GM21723 (cell line): ENCODE data around the gene EPB41.
"Not testable (repeated sequence)": the region's sequence is repeated elsewhere in the genome, so short reads cannot be mapped to it uniquely, and the experiment has no call there.

ENCODE experiments used
- ATAC-seq: cut with Tn5 transposase; IDR thresholded peaks from one replicate; pipeline ENCODE4 v1.9.1; 2021; ENCODE audit warnings: mild to moderate bottlenecking, moderate library complexity; ENCODE audit not compliant: unreplicated experiment

EPB41 gene

GRCh38 chr1:29094954-29095353 lies 180.6 kb downstream of the EPB41 start:
- ATAC-seq = no peak

- ATAC-seq = no peak
Observed at GRCh38 chr1:29096231-29096886, 182.0 kb downstream of the EPB41 start.

GRCh38 chr1:29099286-29099685 lies 184.9 kb downstream of the EPB41 start:
- no peak for ATAC-seq

- no peak for ATAC-seq
Observed at GRCh38 chr1:29100487-29100886, 186.1 kb downstream of the EPB41 start.

- ATAC-seq = no peak
Observed at GRCh38 chr1:29105822-29106221, 191.5 kb downstream of the EPB41 start.

GRCh38 chr1:29108041-29108440 lies 193.7 kb downstream of the EPB41 start:
- not testable (repeated sequence) for ATAC-seq

GRCh38 chr1:29112705-29113412 lies 198.5 kb downstream of the EPB41 start:
- no peak for ATAC-seq

GRCh38 chr1:29113413-29114117 lies 199.2 kb downstream of the EPB41 start:
- no peak for ATAC-seq

GRCh38 chr1:29114654-29115053 lies 200.3 kb downstream of the EPB41 start:
- no peak for ATAC-seq

- no peak for ATAC-seq
Observed at GRCh38 chr1:29117381-29117780, 203.0 kb downstream of the EPB41 start.

- no peak for ATAC-seq
Observed at GRCh38 chr1:29119121-29119929, 205.0 kb downstream of the EPB41 start.

- ATAC-seq = no peak
Observed at GRCh38 chr1:29120367-29120766, 206.0 kb downstream of the EPB41 start.

- ATAC-seq = no peak
Observed at GRCh38 chr1:29120947-29121485, 206.6 kb downstream of the EPB41 start.

GRCh38 chr1:29121516-29121935 lies 207.2 kb downstream of the EPB41 start:
- ATAC-seq = no peak

GRCh38 chr1:29121936-29122681 lies 207.7 kb downstream of the EPB41 start:
- ATAC-seq = no peak

GRCh38 chr1:29122682-29123052 lies 208.3 kb downstream of the EPB41 start:
- ATAC-seq = no peak

- no peak for ATAC-seq
Observed at GRCh38 chr1:29123053-29123886, 208.9 kb downstream of the EPB41 start.

GRCh38 chr1:29123887-29124365 lies 209.6 kb downstream of the EPB41 start, which contains the start of gene TMEM200B:
Gene TMEM200B, minus strand, starts transcription at chr1:29123903. Its CDS starts 2,075 bp downstream, at chr1:29121828.
- ATAC-seq = no peak
